Esophagus (tissue), 2 donors: ENCODE data around the gene ZRANB1. TPM values are rescaled to one million over a fixed set of nuclear protein-coding genes. Genes with fewer than 3 reads are reported as not detected.

ENCODE experiments used
- H3K27ac ChIP-seq, 2 donors: one replicate each; pipeline ENCODE4 v1.5.1; 2013; ENCODE audit warnings: low read depth in 2 of 2, mild to moderate bottlenecking in 2 of 2, inconsistent platforms in 1 of 2, low read length in 1 of 2, moderate library complexity in 1 of 2
- H3K27me3 ChIP-seq, 2 donors: one replicate each; pipeline ENCODE4 v1.6.1; 2013; ENCODE audit warnings: low read length in 2 of 2, control low read depth in 1 of 2, mild to moderate bottlenecking in 1 of 2; ENCODE audit not compliant: insufficient read depth in 2 of 2, control insufficient read depth in 1 of 2
- H3K36me3 ChIP-seq, 2 donors: one replicate each; pipeline ENCODE4 v1.6.1; 2013; ENCODE audit warnings: low read length in 1 of 2; ENCODE audit not compliant: control insufficient read depth in 2 of 2, insufficient read depth in 2 of 2
- H3K4me1 ChIP-seq, 2 donors: one replicate each; pipeline ENCODE4 v1.6.1; 2013; ENCODE audit warnings: low read length in 1 of 2; ENCODE audit not compliant: control insufficient read depth in 2 of 2, insufficient read depth in 2 of 2
- H3K4me3 ChIP-seq, 2 donors: one replicate each; pipeline ENCODE4 v1.5.1; 2013; ENCODE audit warnings: low read length in 2 of 2, mild to moderate bottlenecking in 2 of 2, low read depth in 1 of 2, moderate library complexity in 1 of 2
- H3K9me3 ChIP-seq, 2 donors: one replicate each; pipeline ENCODE4 v1.6.1; 2013; ENCODE audit warnings: mild to moderate bottlenecking in 2 of 2, low read depth in 1 of 2, low read length in 1 of 2, moderate library complexity in 1 of 2; ENCODE audit not compliant: control insufficient read depth in 2 of 2, insufficient read depth in 1 of 2
- whole genome bisulfite sequencing, 2 donors: extraction: QIAGEN DNeasy Blood & Tissue Kit; methylation state at CpG; one replicate each; pipeline ENCODE4 v1.1.7; 2013; 5-methylcytosine and 5-hydroxymethylcytosine counted together
- polyA plus RNA-seq, 2 donors: library from polyadenylated mRNA; stranded (reverse); fragments of 200-250 nt; gene quantifications; one replicate each; pipeline ENCODE4 v1.2.3, GENCODE V29; 2013
- donor health status: healthy with polysubstance abuse.
- donor health status: Bipolar disorder and iron deficiency.

The ZRANB1 gene
- polyA plus RNA-seq, 2 donors, result 9.3 to 10.4 TPM

DNA sequence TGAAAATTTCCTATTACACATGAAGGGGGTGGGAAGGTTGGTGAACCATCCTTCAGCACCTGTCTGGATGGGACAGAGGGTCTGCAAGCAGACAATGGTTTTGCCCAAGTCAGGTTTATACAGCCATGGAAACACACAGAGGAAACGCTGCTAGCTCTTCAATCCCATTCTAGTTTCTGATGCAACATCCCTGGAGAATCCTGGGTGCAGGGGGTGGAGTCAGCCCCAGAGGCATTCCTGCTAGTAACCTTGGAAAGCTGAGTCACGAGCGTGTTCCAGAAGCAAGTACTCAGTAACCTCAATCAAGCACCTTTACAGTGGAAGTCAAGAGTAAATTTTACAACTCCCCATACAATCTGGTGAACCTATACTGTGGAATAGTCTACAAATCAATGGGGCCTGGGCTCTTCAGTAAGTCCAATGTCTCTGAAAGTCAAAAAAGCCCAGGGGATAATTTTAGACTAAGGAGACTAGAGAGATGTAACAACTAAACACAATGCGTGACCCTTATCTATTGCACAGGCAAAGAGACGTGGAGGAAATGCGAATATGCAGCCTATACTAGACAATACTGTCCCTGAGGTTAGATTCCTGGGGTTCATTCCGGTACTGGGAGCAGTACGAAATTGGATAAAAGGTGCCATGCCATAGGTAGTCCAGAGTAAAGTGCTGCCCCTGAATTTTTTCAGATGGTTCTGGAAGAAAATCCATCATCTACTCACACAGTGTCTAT is 95.4 kb downstream of the ZRANB1 start:
- Histone ChIP-seq H3K36me3 (no peaks in the 10 kb centered on the region), H3K9me3 (no peaks in the 10 kb centered on the region), H3K27me3 (no peaks in the 10 kb centered on the region), H3K4me3 (no peak overlapping the region), H3K27ac (no peak overlapping the region), H3K4me1 (peaks cover 5 to 6% of the 10 kb centered on the region in 2 donors)
- WGBS, 2 donors, result 71 to 74% methylated on average over 8 of the region's 8 CpGs

Other genes with a start within 250 kb of the ZRANB1 start
- gene FAM53B, start 197.7 kb upstream of the ZRANB1 start, polyA plus RNA-seq, result 10 to 100 TPM in 1 of 2 donors, 1 to 10 TPM in 1; 9.0 to 16.8 TPM
- gene EEF1AKMT2, start 150.2 kb upstream of the ZRANB1 start, polyA plus RNA-seq, result 10 to 100 TPM in 1 of 2 donors, 1 to 10 TPM in 1; 7.1 to 15.3 TPM
- 1 to 10 TPM; 5.1 to 6.9 TPM for gene ABRAXAS2, start 140.3 kb upstream of the ZRANB1 start, polyA plus RNA-seq
- gene CTBP2, start 218.4 kb downstream of the ZRANB1 start, polyA plus RNA-seq, result 10 to 100 TPM; 15.4 to 33.3 TPM